ENCODE measurements around the gene ATAD1.

GRCh38 chr10:87798082-87798481, 19.9 kb downstream of the ATAD1 start:
- TF ChIP-seq POLR2A (IDR thresholded peaks at IDR 0.05; ENCODE audit: low read length) (no peak), GATA1 (IDR thresholded peaks at IDR 0.05; ENCODE audit: low read depth, low read length) (no peak)
